OCI-LY3 (cell line): Measurements from ENCODE around the gene ERF.

Experiments
- H2AFZ ChIP-seq: fragments of 200-600, 300-600 bp; shearing (Covaris generic); 2 replicates; pipeline ENCODE4 v1.6.0; 2014; ENCODE audit warnings: antibody characterized with exemption, low read depth, low read length
- H3K27ac ChIP-seq: fragments of 200-600, 300-600 bp; sonication (generic); 2 replicates; pipeline ENCODE4 v1.5.1; 2014; ENCODE audit warnings: mild to moderate bottlenecking, low read length, moderate library complexity, mixed read lengths
- H3K27me3 ChIP-seq: fragments of 200-600, 300-600 bp; sonication (generic); 2 replicates; pipeline ENCODE4 v1.6.1; 2014; ENCODE audit warnings: low read depth, low read length, mixed read lengths
- H3K36me3 ChIP-seq: fragments of 200-600, 300-600 bp; sonication (generic); replicated peaks from 2 replicates; pipeline ENCODE3; 2014; ENCODE audit warnings: low read depth, low read length, mixed read lengths
- H3K4me1 ChIP-seq: fragments of 300-600, 200-600 bp; sonication (generic); 2 replicates; pipeline ENCODE4 v1.6.1; 2014; ENCODE audit warnings: low read length, mixed read lengths
- H3K4me2 ChIP-seq: fragments of 200-600, 300-600 bp; sonication (generic); 2 replicates; pipeline ENCODE4 v1.6.1; 2014; ENCODE audit warnings: low read length, mixed read lengths
- H3K4me3 ChIP-seq: fragments of 300-600, 200-600 bp; sonication (generic); 2 replicates; pipeline ENCODE4 v1.5.1; 2014; ENCODE audit warnings: antibody characterized with exemption, mild to moderate bottlenecking, low read length, moderate library complexity
- H3K79me2 ChIP-seq: fragments of 300-600, 200-600 bp; shearing (Covaris generic); 2 replicates; pipeline ENCODE4 v1.6.1; 2014; ENCODE audit warnings: mild to moderate bottlenecking, low read length, mixed read lengths
- H3K9ac ChIP-seq: fragments of 300-600, 200-600 bp; shearing (Covaris generic); 2 replicates; pipeline ENCODE4 v1.6.0; 2014; ENCODE audit warnings: mild to moderate bottlenecking, low read length, moderate library complexity
- H3K9me3 ChIP-seq: fragments of 200-600, 300-600 bp; shearing (Covaris generic); 2 replicates; pipeline ENCODE4 v1.6.1; 2014; ENCODE audit warnings: low read length, mixed read lengths; ENCODE audit not compliant: insufficient read depth
- H4K20me1 ChIP-seq: fragments of 200-600, 300-600 bp; sonication (generic); 2 replicates; pipeline ENCODE4 v1.6.1; 2016; ENCODE audit warnings: low read length, mixed read lengths; ENCODE audit not compliant: insufficient read depth
- CTCF ChIP-seq: fragments of 200-600, 300-600 bp; sonication (generic); IDR thresholded peaks from 2 replicates; pipeline ENCODE4 v1.5.1; 2014; ENCODE audit warnings: antibody characterized with exemption, low read length, low read depth
- EZH2phosphoT487 ChIP-seq: fragments of 200-600 bp; shearing (Covaris generic); IDR thresholded peaks from 2 replicates; pipeline ENCODE4 v1.6.1; 2018; ENCODE audit warnings: antibody characterized with exemption, mixed run types, low read depth

Gene ERF

GRCh38 chr19:42254850-42255765 lies at the start of gene ERF:
Gene ERF (minus strand): TSS chr19:42255128. CDS start chr19:42254999, 129 bp downstream.
- TF ChIP-seq CTCF = no peak
- no peak for TF ChIP-seq EZH2phosphoT487
- Histone ChIP-seq H4K20me1 (peaks cover 24% of the 10 kb centered on the region), H3K4me2 (peak within 1 kb of the TSS; percentile 96), H3K4me1 (peaks cover 17% of the 10 kb centered on the region), H3K4me3 (peak within 1 kb of the TSS; percentile 93), H3K27me3 (peaks cover 11% of the 10 kb centered on the region; the same call in 1 of the 2 replicates), H3K36me3 (peaks cover 2% of the 10 kb centered on the region), H3K27ac (peak within 1 kb of the TSS; percentile 83), H3K79me2 (peaks cover 44% of the 10 kb centered on the region), H2AFZ (peak within 1 kb of the TSS; percentile 63), H3K9me3 (no peaks in the 10 kb centered on the region), H3K9ac (peak within 1 kb of the TSS; percentile 96)

GRCh38 chr19:42303876-42304275 lies 48.9 kb upstream of the ERF start:
- Histone ChIP-seq H3K27ac (no peak overlapping the region), H2AFZ (peak overlapping the region; percentile 88), H4K20me1 (no peaks in the 10 kb centered on the region), H3K79me2 (peaks cover 7% of the 10 kb centered on the region), H3K36me3 (peaks cover 6% of the 10 kb centered on the region), H3K4me2 (no peak overlapping the region), H3K4me1 (peaks cover 17% of the 10 kb centered on the region), H3K4me3 (no peak overlapping the region), H3K27me3 (no peaks in the 10 kb centered on the region), H3K9ac (no peak overlapping the region), H3K9me3 (no peaks in the 10 kb centered on the region)
- TF ChIP-seq CTCF (no peak), EZH2phosphoT487 (no peak)

- peak overlapping the region; percentile 88 for H2AFZ ChIP-seq
- H3K79me2 ChIP-seq = peaks cover 7% of the 10 kb centered on the region
- H4K20me1 ChIP-seq = no peaks in the 10 kb centered on the region
- H3K4me1 ChIP-seq = peaks cover 17% of the 10 kb centered on the region
- peak overlapping the region; percentile 87 for H3K9ac ChIP-seq
- peak overlapping the region; percentile 54 for H3K27ac ChIP-seq
- TF ChIP-seq CTCF (no peak), EZH2phosphoT487 (no peak)
- H3K4me2 ChIP-seq = peak overlapping the region; percentile 96
- no peaks in the 10 kb centered on the region for H3K27me3 ChIP-seq
- H3K9me3 ChIP-seq = no peaks in the 10 kb centered on the region
- peaks cover 6% of the 10 kb centered on the region for H3K36me3 ChIP-seq
- H3K4me3 ChIP-seq = peak overlapping the region; percentile 98
Observed at GRCh38 chr19:42303101-42303464, 48.2 kb upstream of the ERF start.

GRCh38 chr19:42301646-42302203 lies 46.8 kb upstream of the ERF start, which contains the start of gene PRR19:
Gene PRR19 (plus strand): TSS chr19:42302132. CDS start chr19:42309585, 7,453 bp downstream.
- peak within 1 kb of the TSS; percentile 98 for H3K4me3 ChIP-seq
- peaks cover 6% of the 10 kb centered on the region for H3K36me3 ChIP-seq
- TF ChIP-seq CTCF (no peak), EZH2phosphoT487 (no peak)
- H3K9me3 ChIP-seq = no peaks in the 10 kb centered on the region
- H3K27ac ChIP-seq = peak within 1 kb of the TSS; percentile 59
- H3K79me2 ChIP-seq = peaks cover 7% of the 10 kb centered on the region
- H3K4me2 ChIP-seq = peak within 1 kb of the TSS; percentile 96
- H3K9ac ChIP-seq = peak within 1 kb of the TSS; percentile 87
- peak within 1 kb of the TSS; percentile 88 for H2AFZ ChIP-seq
- H3K27me3 ChIP-seq = no peaks in the 10 kb centered on the region
- no peaks in the 10 kb centered on the region for H4K20me1 ChIP-seq
- H3K4me1 ChIP-seq = peaks cover 17% of the 10 kb centered on the region
